A549 (cell line): ENCODE results near the gene RNPEP. TPM values are rescaled to one million over a fixed set of nuclear protein-coding genes. Genes with fewer than 3 reads are reported as not detected.

Experiments
- ATOH8 ChIP-seq: fragments of 250-450 bp; sonication (Bioruptor Pico); IDR thresholded peaks from 2 replicates; pipeline ENCODE4 v1.5.0; 2020; ENCODE audit warnings: low read depth, mild to moderate bottlenecking, moderate library complexity
- BHLHE40 ChIP-seq: IDR thresholded peaks from 2 replicates; pipeline ENCODE4 v1.6.1; 2012; ENCODE audit warnings: low read depth, low read length, inconsistent platforms
- CBX2 ChIP-seq: fragments of 200-600 bp; sonication (generic); IDR thresholded peaks from 2 replicates; pipeline ENCODE4 v1.6.1; 2016; ENCODE audit warnings: low read depth, mild to moderate bottlenecking, borderline replicate concordance
- CBX8 ChIP-seq: fragments of 200-600 bp; sonication (generic); IDR thresholded peaks from 2 replicates; pipeline ENCODE4 v1.6.1; 2016
- CHD4 ChIP-seq: fragments of 200-600 bp; sonication (generic); IDR thresholded peaks from 2 replicates; pipeline ENCODE4 v1.6.1; 2016; ENCODE audit warnings: antibody characterized with exemption, mild to moderate bottlenecking, borderline replicate concordance
- EHMT2 ChIP-seq: fragments of 200-600 bp; sonication (generic); IDR thresholded peaks from 2 replicates; pipeline ENCODE4 v1.6.1; 2016; ENCODE audit warnings: antibody characterized with exemption, low read depth, mild to moderate bottlenecking, moderate library complexity
- EP300 ChIP-seq, 2 experiments: fragments of >200 bp; sonication (Bioruptor Twin); formaldehyde crosslinking; IDR thresholded peaks; 2 replicates in 1 of 2; 3 replicates in 1 of 2; pipeline ENCODE4 v1.6.1; 2016 to 2017
- ESRRA ChIP-seq: fragments of 150-350 bp; IDR thresholded peaks from 2 replicates; pipeline ENCODE4 v1.6.1; 2014; ENCODE audit warnings: mild to moderate bottlenecking, low read length, borderline replicate concordance
- FOSB ChIP-seq: fragments of 250-450 bp; sonication (Bioruptor Pico); IDR thresholded peaks from 2 replicates; pipeline ENCODE4 v1.5.0; 2020; ENCODE audit warnings: mild to moderate bottlenecking, moderate library complexity
- FOSL2 ChIP-seq, 2 experiments: fragments of 450-650 bp in 1 of 2; fragments of >200 bp in 1 of 2; sonication (Bioruptor Twin) in 1 of 2; formaldehyde crosslinking; IDR thresholded peaks; 2 replicates each; pipeline versions ENCODE4 v1.5.0 to v1.6.1; 2016 to 2020; ENCODE audit warnings: mild to moderate bottlenecking in 1 of 2, moderate library complexity in 1 of 2
- GATA3 ChIP-seq: IDR thresholded peaks from 2 replicates; pipeline ENCODE4 v1.6.1; 2012; ENCODE audit warnings: borderline replicate concordance
- HES2 ChIP-seq: fragments of >200 bp; sonication (Bioruptor Twin); formaldehyde crosslinking; IDR thresholded peaks from 2 replicates; pipeline ENCODE4 v1.6.1; 2016
- HEYL ChIP-seq: fragments of 250-450 bp; sonication (Bioruptor Pico); IDR thresholded peaks from 2 replicates; pipeline ENCODE4 v1.8.0; 2021; ENCODE audit warnings: mild to moderate bottlenecking, moderate library complexity
- HMGXB4 ChIP-seq: fragments of 250-450 bp; sonication (Bioruptor Pico); IDR thresholded peaks from 2 replicates; pipeline ENCODE4 v1.5.0; 2021; ENCODE audit warnings: mild to moderate bottlenecking, moderate library complexity, borderline replicate concordance
- HOXA7 ChIP-seq: fragments of 250-450 bp; sonication (Bioruptor Pico); IDR thresholded peaks from 2 replicates; pipeline ENCODE4 v1.5.0; 2020; ENCODE audit warnings: mild to moderate bottlenecking, moderate library complexity
- HOXB13 ChIP-seq: fragments of 250-450 bp; sonication (Bioruptor Pico); IDR thresholded peaks from 2 replicates; pipeline ENCODE4 v1.5.0; 2020; ENCODE audit warnings: low read depth, mild to moderate bottlenecking, moderate library complexity
- HOXB5 ChIP-seq: fragments of 250-450 bp; sonication (Bioruptor Pico); IDR thresholded peaks from 2 replicates; pipeline ENCODE4 v1.5.0; 2020; ENCODE audit warnings: mild to moderate bottlenecking, moderate library complexity
- KDM1A ChIP-seq: fragments of 200-600 bp; sonication (generic); IDR thresholded peaks from 2 replicates; pipeline ENCODE4 v1.6.1; 2016; ENCODE audit warnings: low read depth, mild to moderate bottlenecking
- KDM5A ChIP-seq: fragments of 200-600 bp; sonication (generic); IDR thresholded peaks from 2 replicates; pipeline ENCODE4 v1.6.1; 2016; ENCODE audit warnings: antibody characterized with exemption, mild to moderate bottlenecking
- MYC ChIP-seq: IDR thresholded peaks from 2 replicates; pipeline ENCODE4 v1.6.1; 2012; ENCODE audit warnings: mild to moderate bottlenecking, inconsistent platforms, low read length, improper control_type of control experiment, borderline replicate concordance
- NFE2L2 ChIP-seq: fragments of 150-350 bp; conservative IDR thresholded peaks from 2 replicates; pipeline ENCODE4 v1.6.1; 2014; ENCODE audit warnings: low read length
- PHF8 ChIP-seq: fragments of 200-600 bp; sonication (generic); IDR thresholded peaks from 2 replicates; pipeline ENCODE4 v1.6.1; 2016; ENCODE audit warnings: low read depth, mild to moderate bottlenecking, antibody characterized with exemption, moderate library complexity, borderline replicate concordance
- POLR2A ChIP-seq: IDR thresholded peaks from 2 replicates; pipeline ENCODE4 v1.6.1; 2012; ENCODE audit warnings: mild to moderate bottlenecking, low read length
- POLR2AphosphoS2 ChIP-seq: conservative IDR thresholded peaks from 2 replicates; pipeline ENCODE4 v1.6.1; 2012; ENCODE audit warnings: low read length, improper control_type of control experiment, inconsistent platforms
- RAD21 ChIP-seq, 2 experiments: fragments of >200 bp in 1 of 2; sonication (Bioruptor Twin) in 1 of 2; formaldehyde crosslinking in 1 of 2; IDR thresholded peaks in 1 of 2; conservative IDR thresholded peaks in 1 of 2; 2 replicates in 1 of 2; 3 replicates in 1 of 2; pipeline ENCODE4 v1.6.1; 2012 to 2018; ENCODE audit warnings: inconsistent platforms in 1 of 2
- RARB ChIP-seq: fragments of 250-450 bp; sonication (Bioruptor Pico); IDR thresholded peaks from 2 replicates; pipeline ENCODE4 v1.8.0; 2021; ENCODE audit warnings: mild to moderate bottlenecking, moderate library complexity
- REST ChIP-seq: fragments of 200-600 bp; sonication (generic); IDR thresholded peaks from 2 replicates; pipeline ENCODE4 v1.6.1; 2016; ENCODE audit warnings: antibody characterized with exemption, mild to moderate bottlenecking, moderate library complexity
- RFX5 ChIP-seq: fragments of 450-650 bp; IDR thresholded peaks from 2 replicates; pipeline ENCODE4 v1.7.1; 2014; ENCODE audit warnings: antibody characterized with exemption, mild to moderate bottlenecking, moderate library complexity
- RNF2 ChIP-seq: fragments of 200-600 bp; sonication (generic); IDR thresholded peaks from 2 replicates; pipeline ENCODE4 v1.6.1; 2016; ENCODE audit warnings: low read depth, mild to moderate bottlenecking, antibody characterized with exemption, moderate library complexity, borderline replicate concordance
- SMC3 ChIP-seq: fragments of >200 bp; sonication (Bioruptor Twin); formaldehyde crosslinking; IDR thresholded peaks from 3 replicates; pipeline ENCODE4 v1.6.1; 2018; ENCODE audit warnings: inconsistent platforms
- SREBF2 ChIP-seq: fragments of 450-650 bp; IDR thresholded peaks from 2 replicates; pipeline ENCODE4 v1.6.1; 2014; ENCODE audit warnings: mild to moderate bottlenecking, moderate library complexity
- TFCP2L1 ChIP-seq: fragments of 250-450 bp; sonication (Bioruptor Pico); IDR thresholded peaks from 2 replicates; pipeline ENCODE4 v1.5.0; 2021; ENCODE audit warnings: mild to moderate bottlenecking
- TP53 ChIP-seq: fragments of 250-450 bp; sonication (Bioruptor Pico); IDR thresholded peaks from 2 replicates; pipeline ENCODE4 v1.5.0; 2021; ENCODE audit warnings: mild to moderate bottlenecking, moderate library complexity
- USF2 ChIP-seq: fragments of 450-650 bp; IDR thresholded peaks from 2 replicates; pipeline ENCODE4 v1.6.1; 2014; ENCODE audit warnings: antibody characterized with exemption
- ZNF302 ChIP-seq: fragments of 250-450 bp; sonication (Bioruptor Pico); IDR thresholded peaks from 2 replicates; pipeline ENCODE4 v1.9.0; 2021; ENCODE audit warnings: inconsistent platforms, mild to moderate bottlenecking, moderate library complexity
- ZSCAN20 ChIP-seq: fragments of 250-450 bp; sonication (Bioruptor Pico); IDR thresholded peaks from 2 replicates; pipeline ENCODE4 v1.8.0; 2022; ENCODE audit warnings: mild to moderate bottlenecking, moderate library complexity
- polyA plus RNA-seq, 4 experiments: library from polyadenylated mRNA; depleted of rRNA in 3 of 4; stranded (reverse); fragments of >200 nt; fragmentation: RNase III in 1 of 4; extraction: RNeasy Plus Mini Kit Qiagen cat#74134 plus additional on column Dnase treatment in 1 of 4; gene quantifications; 2 replicates in 3 of 4; 3 replicates in 1 of 4; pipeline ENCODE4 v1.2.3, GENCODE V29; 2011 to 2017

Gene RNPEP
- polyA plus RNA-seq, 2 of the 4 experiments (the other 2 are of a cell fraction), result 71.1 to 87.6 TPM

GRCh38 chr1:202017749-202018467, 35.5 kb downstream of the RNPEP start (continued):
- TF ChIP-seq REST, result no peak; the same call in 1 of the 2 replicates
- TF ChIP-seq USF2, result no peak
- TF ChIP-seq SMC3, result no peak
- TF ChIP-seq RFX5, result no peak
- no peak for TF ChIP-seq PHF8
- peak; percentile 34; the same call in 1 of the 2 replicates for TF ChIP-seq ESRRA
- TF ChIP-seq SREBF2, result no peak
- no peak for TF ChIP-seq RNF2
- peak; percentile 80; the same call in 1 of the 2 replicates for TF ChIP-seq ATOH8 (CRISPR knock-in tag)
- TF ChIP-seq MYC, result no peak
- no peak for TF ChIP-seq BHLHE40
- TF ChIP-seq EHMT2, result no peak
- peak; percentile 26; the same call in 1 of the 2 replicates for TF ChIP-seq POLR2A
- no peak for TF ChIP-seq TP53 (CRISPR knock-in tag)
- TF ChIP-seq HEYL, result no peak; the same call in 1 of the 2 replicates
- peak; percentile 74 for TF ChIP-seq GATA3
- TF ChIP-seq FOSL2 (IDR thresholded peaks at IDR 0.05), result no peak
- TF ChIP-seq FOSL2 (CRISPR knock-in tag; IDR thresholded peaks at IDR 0.05), result peak; percentile 34
- TF ChIP-seq CHD4, result no peak
- TF ChIP-seq HES2, result no peak
- no peak for TF ChIP-seq ZSCAN20
- TF ChIP-seq HMGXB4 (CRISPR knock-in tag), result no peak
- peak; percentile 67 for TF ChIP-seq ZNF302
- TF ChIP-seq RAD21 (conservative IDR thresholded peaks at IDR 0.05 in 1 of 2, IDR thresholded peaks at IDR 0.05 in 1 of 2), result peak in 1 of 2 experiments; percentile 29; a peak in 2 of 5 replicates
- TF ChIP-seq CBX2, result no peak
- peak; percentile 88 for TF ChIP-seq HOXB5 (CRISPR knock-in tag)
- TF ChIP-seq FOSB, result peak; percentile 97
- no peak for TF ChIP-seq NFE2L2
- peak; percentile 84 for TF ChIP-seq TFCP2L1 (CRISPR knock-in tag)
- TF ChIP-seq EP300 (IDR thresholded peaks at IDR 0.05), result peak in 1 of 2 experiments; percentile 14; a peak in 1 of 5 replicates
- no peak; the same call in none of the 2 replicates for TF ChIP-seq RARB (CRISPR knock-in tag)
- TF ChIP-seq KDM1A, result no peak
- TF ChIP-seq CBX8, result no peak
- peak; percentile 95 for TF ChIP-seq HOXA7 (CRISPR knock-in tag)
- TF ChIP-seq HOXB13 (CRISPR knock-in tag), result no peak; the same call in 1 of the 2 replicates
- TF ChIP-seq KDM5A, result no peak
- peak; percentile 98 for TF ChIP-seq POLR2AphosphoS2
